Measurements from ENCODE around the gene TEX22.

TEX22 gene

GRCh38 chr14:105367116-105368031, 31.0 kb upstream of the TEX22 start:
- DNase-seq = no peak

DNA sequence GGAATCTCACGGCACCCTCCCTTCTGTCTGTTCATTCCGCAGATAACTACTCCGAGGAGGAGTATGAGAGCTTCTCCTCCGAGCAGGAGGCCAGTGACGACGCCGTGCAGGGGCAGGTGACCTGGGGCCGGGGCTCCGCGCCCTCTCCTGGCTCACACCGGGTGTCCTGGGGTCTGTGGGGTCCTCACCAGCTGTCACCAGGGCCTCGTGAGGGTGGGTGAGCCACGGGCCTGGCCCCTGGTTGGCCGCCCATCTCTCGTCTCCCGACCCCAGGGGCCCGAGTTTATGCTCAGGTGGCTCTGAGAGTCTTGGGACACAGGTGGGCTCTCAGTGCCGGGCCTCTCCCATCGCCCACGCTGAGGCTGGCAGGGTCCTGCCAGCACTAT, 30.3 kb upstream of the TEX22 start:
- DNase-seq = no peak

GRCh38 chr14:105368426-105368825, 29.9 kb upstream of the TEX22 start:
- no peak for DNase-seq

- no peak for DNase-seq
Measured at GRCh38 chr14:105368910-105369652, 29.3 kb upstream of the TEX22 start.

DNA sequence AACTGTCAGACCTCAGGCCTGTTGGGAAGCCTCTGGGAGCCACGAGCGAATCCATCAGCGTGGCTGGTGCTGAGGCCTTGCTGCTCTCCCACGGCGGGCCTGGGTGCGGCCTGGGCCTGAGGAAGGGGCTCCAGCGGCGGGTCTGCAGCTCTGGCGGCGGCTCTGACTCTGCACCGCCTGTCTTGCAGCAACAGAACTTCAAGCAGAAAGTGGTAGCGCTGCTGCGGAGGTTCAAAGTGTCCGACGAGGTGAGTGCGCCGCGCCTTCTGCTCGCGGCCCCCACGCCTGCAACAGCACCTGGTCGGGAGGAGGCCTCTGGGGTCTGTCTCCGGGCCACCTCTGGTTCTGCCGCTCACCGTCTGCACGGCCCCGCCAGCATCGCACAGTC, 28.7 kb upstream of the TEX22 start:
- DNase-seq = no peak

DNA sequence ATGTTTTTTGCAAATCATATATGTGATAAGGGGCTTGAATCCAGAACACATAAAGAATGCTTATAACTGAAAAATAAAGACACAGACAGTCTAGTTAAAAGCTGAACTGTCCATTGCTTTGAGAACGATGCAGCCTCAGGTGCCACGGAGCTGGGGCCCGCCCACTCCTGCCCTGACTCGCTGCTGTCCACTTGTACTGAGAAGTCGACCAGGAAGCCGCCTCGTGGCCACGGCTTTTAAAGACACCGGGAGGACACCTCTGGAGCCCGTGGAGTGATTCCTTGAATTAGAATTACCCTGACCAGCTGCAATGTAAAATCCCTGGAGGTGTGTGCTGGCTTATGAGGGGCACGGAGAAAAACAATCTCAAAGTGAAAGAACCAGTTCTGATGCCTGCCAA, 23.9 kb upstream of the TEX22 start:
- DNase-seq = no peak

DNA sequence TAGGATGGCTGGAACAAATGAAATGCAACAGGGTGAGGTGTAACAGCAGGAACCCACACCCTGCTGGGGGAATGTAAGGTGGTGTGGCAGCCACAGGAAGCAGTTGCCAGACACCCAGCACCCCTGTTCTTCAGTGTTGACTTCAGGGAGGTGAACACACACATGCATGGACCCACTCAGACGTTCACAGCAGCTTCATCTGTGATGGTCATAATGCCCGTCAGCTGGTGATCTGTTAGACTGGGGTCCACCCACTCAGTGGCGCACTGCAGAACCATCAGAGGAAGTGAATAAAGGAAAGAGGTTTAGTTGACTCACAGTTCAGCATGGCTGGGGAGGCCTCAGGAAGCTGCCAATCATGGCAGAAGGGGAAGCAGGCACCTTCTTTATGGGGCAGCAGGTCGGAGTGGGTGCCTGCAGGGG, 22.7 kb upstream of the TEX22 start:
- DNase-seq = peak; percentile 15

DNA sequence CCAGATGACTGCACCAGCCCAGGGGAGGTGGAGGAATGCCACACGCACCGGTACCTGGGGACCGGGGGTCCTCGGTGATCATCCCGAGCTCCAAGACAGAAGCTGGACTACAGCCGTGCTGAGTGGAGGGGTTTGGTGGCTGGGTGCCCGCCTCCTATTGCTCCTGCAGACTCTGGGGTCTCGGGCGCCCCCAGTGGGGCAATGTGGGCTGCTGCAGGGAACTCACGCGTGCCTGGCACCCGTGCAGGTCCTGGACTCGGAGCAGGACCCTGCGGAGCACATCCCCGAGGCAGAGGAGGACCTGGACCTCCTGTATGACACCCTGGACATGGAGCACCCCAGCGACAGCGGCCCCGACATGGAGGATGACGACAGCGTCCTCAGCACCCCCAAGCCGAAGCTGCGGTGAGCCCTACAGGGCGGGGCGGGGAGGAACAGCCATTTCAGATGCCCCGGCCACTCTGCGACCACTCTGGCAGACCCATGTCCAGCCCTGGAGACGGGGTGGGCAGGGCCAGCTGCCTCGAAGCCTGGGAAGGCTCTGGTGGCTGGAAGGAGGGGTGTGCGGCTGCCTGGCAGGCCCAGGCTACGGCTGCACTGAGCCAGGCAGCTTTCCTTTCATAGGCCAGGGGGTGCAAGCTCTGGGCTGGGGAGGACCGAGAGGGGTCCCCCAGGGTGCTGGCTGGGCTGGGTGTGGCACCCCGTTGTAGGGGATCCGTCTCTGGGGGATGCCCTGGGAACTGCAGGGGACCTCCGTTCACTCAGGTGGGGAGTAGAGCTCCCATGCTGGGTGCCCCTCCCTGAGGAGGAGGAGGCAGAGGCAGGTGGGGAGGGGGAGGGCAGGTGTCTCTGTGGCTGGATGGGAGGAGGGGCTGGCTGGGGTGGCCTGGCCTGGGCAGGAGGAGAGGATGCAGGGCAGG, 21.6 kb upstream of the TEX22 start:
- DNase-seq = no peak

DNA sequence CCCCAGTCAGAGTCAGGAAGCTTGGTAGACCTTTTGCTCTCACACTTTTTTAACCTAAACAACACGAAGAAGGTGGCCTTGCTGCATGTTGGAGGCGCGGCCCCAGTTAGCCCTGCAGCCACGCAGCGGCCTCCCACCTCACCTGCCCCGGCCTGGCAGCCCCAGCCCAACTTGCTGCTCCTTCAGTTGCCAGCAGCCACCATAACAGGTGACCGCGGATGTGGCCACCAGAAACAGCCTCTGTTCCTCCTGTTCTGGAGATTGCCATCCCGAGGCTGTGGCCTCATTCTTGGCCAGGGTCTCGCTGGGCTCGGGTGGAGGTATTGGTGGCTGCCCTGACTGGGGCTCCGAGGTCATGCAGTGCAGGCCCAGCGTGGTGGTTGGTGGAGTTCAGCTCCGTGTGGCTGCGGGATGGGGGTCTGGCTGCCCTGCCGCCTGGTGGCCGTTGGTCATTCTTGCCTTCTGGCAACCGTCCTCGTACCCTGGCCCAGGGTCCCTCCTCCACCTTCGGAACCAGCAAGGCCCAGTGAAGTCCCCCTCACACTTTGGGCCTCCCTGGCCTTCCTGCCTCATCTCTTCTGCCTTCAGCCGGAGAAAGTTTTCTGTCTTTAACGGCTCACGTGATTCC, 20.7 kb upstream of the TEX22 start:
- no peak for DNase-seq

GRCh38 chr14:105378199-105378598, 20.1 kb upstream of the TEX22 start:
- no peak for DNase-seq

GRCh38 chr14:105378873-105379685, 19.3 kb upstream of the TEX22 start:
- DNase-seq = no peak

GRCh38 chr14:105379946-105380345, 18.4 kb upstream of the TEX22 start:
- DNase-seq = no peak

DNA sequence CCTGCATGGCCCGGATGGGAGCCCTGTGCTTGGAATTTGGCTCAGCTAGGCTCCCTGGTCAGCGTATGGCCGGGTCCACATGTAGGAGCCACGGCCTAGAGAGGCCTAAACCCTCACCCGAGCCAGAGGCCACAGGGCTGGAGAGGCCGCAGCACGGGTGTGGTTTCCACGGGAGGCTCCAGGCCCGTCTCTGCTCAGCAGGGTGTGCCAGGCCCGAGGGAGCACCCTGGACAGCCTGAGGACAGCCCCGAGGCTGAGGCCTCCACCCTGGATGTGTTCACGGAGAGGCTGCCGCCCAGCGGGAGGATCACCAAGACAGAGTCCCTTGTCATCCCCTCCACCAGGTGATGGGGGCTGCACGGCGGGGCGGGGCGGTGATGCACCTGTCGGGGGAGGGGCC, 17.6 kb upstream of the TEX22 start:
- no peak for DNase-seq

GRCh38 chr14:105381446-105382342, 16.6 kb upstream of the TEX22 start:
- no peak for DNase-seq

GRCh38 chr14:105382343-105383082, 15.8 kb upstream of the TEX22 start:
- no peak for DNase-seq

GRCh38 chr14:105383083-105383730, 15.1 kb upstream of the TEX22 start:
- DNase-seq = no peak

GRCh38 chr14:105384041-105384557, 14.2 kb upstream of the TEX22 start:
- DNase-seq = no peak

DNA sequence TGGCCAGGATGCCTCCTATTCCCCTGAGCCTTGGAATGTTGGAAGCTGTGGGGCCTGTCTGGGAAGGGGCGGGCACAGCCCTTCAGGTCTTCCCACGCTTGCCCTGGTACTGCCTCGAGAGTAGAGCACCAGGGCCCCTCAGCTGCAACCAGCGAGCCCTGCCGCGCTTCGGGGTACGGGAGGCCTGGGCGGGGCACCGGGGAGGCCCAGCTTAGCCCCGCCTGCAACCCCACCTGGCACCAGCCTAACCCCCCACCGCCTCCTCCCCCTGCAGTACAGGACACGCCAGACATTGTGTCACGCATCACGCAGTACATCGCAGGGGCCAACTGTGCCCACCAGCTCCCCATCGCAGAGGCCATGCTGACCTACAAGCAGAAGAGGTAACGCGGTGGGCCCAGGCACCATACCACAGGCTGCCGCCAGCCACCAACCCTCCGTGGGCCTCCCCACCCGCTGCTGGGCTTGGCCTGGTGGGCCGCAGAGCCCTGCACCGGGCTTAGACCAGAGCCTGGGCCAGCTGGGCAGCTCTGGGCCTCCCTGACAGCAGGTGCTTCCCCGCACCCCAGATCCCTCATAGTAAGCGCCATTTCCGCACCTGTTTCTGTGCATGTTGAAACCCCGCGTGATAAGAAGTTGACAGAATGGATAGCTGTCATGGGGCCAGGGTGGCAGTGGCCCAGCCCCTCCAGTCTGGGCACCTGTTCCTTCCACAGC, 13.6 kb upstream of the TEX22 start:
- no peak for DNase-seq

DNA sequence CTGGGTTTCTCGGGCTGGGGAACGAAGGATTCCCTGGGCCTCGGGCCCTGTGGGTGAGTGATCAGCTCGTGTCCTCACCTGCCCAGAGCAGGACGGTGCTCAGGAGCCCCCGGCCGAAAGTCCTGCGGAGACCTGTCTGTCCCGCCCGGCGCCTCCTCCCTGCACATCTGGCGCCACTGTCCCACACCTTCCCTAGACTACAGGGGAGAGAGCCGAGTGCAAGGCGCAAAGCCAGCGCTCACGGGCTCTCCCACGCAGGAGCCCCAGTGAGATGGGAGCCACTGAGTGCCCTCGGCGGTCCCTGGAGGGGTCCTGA, 13.1 kb upstream of the TEX22 start:
- no peak for DNase-seq

All from CD4-positive, alpha-beta T cell treated with Interleukin-12 subunit alpha and Interleukin-12 subunit beta, for 1 hour (primary cell).